ENCODE data around the gene MACROH2A2. TPM values are rescaled to one million over a fixed set of nuclear protein-coding genes. Genes with fewer than 3 reads are reported as not detected.

Gene MACROH2A2
- total and polyA plus RNA-seq, 10 of the 15 experiments (the other 5 are each of a cell fraction or from before 2014, with no cell fraction given) = 0.14 to 0.24 TPM; not detected in 8

GRCh38 chr10:70069346-70069745, 16.7 kb downstream of the MACROH2A2 start:
- Histone ChIP-seq H3K36me3 (ENCODE audit: control insufficient read depth in 2 of 2, insufficient read depth in 2 of 2, low read length in 1 of 2) (no peaks in the 10 kb centered on the region), H2AFZ (ENCODE audit: control insufficient read depth, low read depth, low read length) (no peak overlapping the region), H3K27ac (ENCODE audit: control insufficient read depth, insufficient read depth) (no peak overlapping the region), H3K27me3 (replicated peaks in 1 of 2; ENCODE audit: control insufficient read depth in 2 of 2, insufficient read depth in 2 of 2, low read length in 1 of 2) (peaks cover 0 to 2% of the 10 kb centered on the region in 2 experiments; a peak in 2 of 4 replicates), H3K4me3 (no peak overlapping the region), H3K4me1 (ENCODE audit: control insufficient read depth, insufficient read depth, low read length) (no peaks in the 10 kb centered on the region), H3K9ac (ENCODE audit: control insufficient read depth, insufficient read depth, low read length) (no peak overlapping the region), H3K9me3 (replicated peaks; ENCODE audit: control insufficient read depth, insufficient read depth, low read length) (no peaks in the 10 kb centered on the region), H4K20me1 (ENCODE audit: control insufficient read depth, insufficient read depth) (no peaks in the 10 kb centered on the region), H3K79me2 (ENCODE audit: control insufficient read depth, insufficient read depth, low read length) (no peaks in the 10 kb centered on the region), H3K4me2 (ENCODE audit: control insufficient read depth, insufficient read depth) (no peak overlapping the region)
- WGBS (ENCODE audit: insufficient coverage, insufficient replicate concordance, low lambda C conversion rate, missing lambda C conversion rate) = 28% methylated on average over 5 of the region's 5 CpGs
- no TSS peak for BruUV-seq (replicated peaks)
- ChIA-PET POLR2A (no interaction called here), RAD21 (ENCODE audit: unreplicated experiment) (no interaction called here), CTCF (interaction anchor here (1.2 kb wide), 1 partner anchor 77 kb away, joined by 3 read pairs; the partner anchor contains the start of gene TYSND1), SMC1A (ENCODE audit: uncharacterized antibody, unreplicated experiment) (no interaction called here)
- TF ChIP-seq ZBTB4 (CRISPR knock-in tag; IDR thresholded peaks at IDR 0.05) = no peak
- no peak for TF ChIP-seq HSF1 (IDR thresholded peaks at IDR 0.05; ENCODE audit: low read depth, low read length)
- no peak for TF ChIP-seq SKIL (IDR thresholded peaks at IDR 0.05; ENCODE audit: low read depth, poor library complexity, severe bottlenecking)
- in situ Hi-C loops (cut with MboI) (no loop called here), intact Hi-C loops (cut with micrococcal nuclease; ENCODE audit: unreplicated experiment) (no loop called here)
- no peak for DNase-seq (ENCODE audit: low read depth, low spot score)
- ATAC-seq = no peak
- no peak for FAIRE-seq

Data from GM12878 (cell line).